H1 (cell line): ENCODE measurements around the gene ARCN1. TPM values are rescaled to one million over a fixed set of nuclear protein-coding genes. Genes with fewer than 3 reads are reported as not detected.

Experiments used
- CTCF ChIA-PET: fragments of 300-600 bp; sonication (Branson Sonifier 250); formaldehyde crosslinking; loops from one replicate; lab custom pipeline; 2021; ENCODE audit not compliant: partially characterized antibody; lab: Charles Lee
- POLR2A ChIA-PET: fragments of 300-600 bp; sonication (Branson Sonifier 250); formaldehyde crosslinking; loops from one replicate; lab custom pipeline; 2021; ENCODE audit warnings: inconsistent platforms; ENCODE audit not compliant: partially characterized antibody; lab: Charles Lee
- DNase-seq, 2 experiments: peaks; one replicate each; pipeline versions ENCODE4 v3.0.0 to v3.0.0-alpha.2; 2010 to 2022; ENCODE audit warnings: low spot score in 2 of 2, low read depth in 1 of 2, mixed read lengths in 1 of 2
- FAIRE-seq: peaks from 2 replicates; lab custom pipeline; 2011; peaks lifted over from hg19 to GRCh38; lab: Jason Lieb, UNC
- H2AFZ ChIP-seq: 2 replicates; pipeline ENCODE4 v1.8.1; 2012; ENCODE audit warnings: low read length, inconsistent platforms
- H2AK5ac ChIP-seq: 2 replicates; pipeline ENCODE4 v1.6.1; 2013; ENCODE audit warnings: low read depth, low read length
- H2BK120ac ChIP-seq: replicated peaks from 2 replicates; pipeline ENCODE3; 2013; ENCODE audit warnings: low read depth, low read length, inconsistent platforms
- H2BK12ac ChIP-seq: 2 replicates; pipeline ENCODE4 v1.6.1; 2013; ENCODE audit warnings: low read depth, low read length
- H2BK15ac ChIP-seq: 2 replicates; pipeline ENCODE4 v1.6.1; 2013; ENCODE audit warnings: low read length
- H2BK20ac ChIP-seq: 2 replicates; pipeline ENCODE4 v1.6.1; 2013; ENCODE audit warnings: low read length
- H2BK5ac ChIP-seq: 2 replicates; pipeline ENCODE4 v1.6.1; 2013; ENCODE audit warnings: low read depth, low read length
- H3K14ac ChIP-seq: 2 replicates; pipeline ENCODE4 v1.6.1; 2013; ENCODE audit warnings: inconsistent platforms; ENCODE audit not compliant: insufficient read length
- H3K18ac ChIP-seq: 2 replicates; pipeline ENCODE4 v1.6.1; 2013; ENCODE audit warnings: low read length; ENCODE audit errors: extremely low read depth
- H3K23ac ChIP-seq: 2 replicates; pipeline ENCODE4 v1.6.1; 2013; ENCODE audit warnings: inconsistent platforms; ENCODE audit not compliant: insufficient read length
- H3K23me2 ChIP-seq: 2 replicates; pipeline ENCODE4 v1.6.1; 2013; ENCODE audit warnings: low read depth, low read length
- H3K27ac ChIP-seq: 2 replicates; pipeline ENCODE4 v1.6.1; 2011; ENCODE audit warnings: low read depth, low read length, inconsistent platforms
- H3K27me3 ChIP-seq, 4 experiments: replicated peaks in 1 of 4; 1 replicate in 1 of 4; 2 replicates in 3 of 4; pipeline versions ENCODE4 v1.6.1 to v1.8.1; 2011 to 2013; ENCODE audit warnings: low read length in 3 of 4, mild to moderate bottlenecking in 3 of 4, inconsistent platforms in 2 of 4, mixed read lengths in 2 of 4, moderate library complexity in 1 of 4; ENCODE audit not compliant: control insufficient read depth in 3 of 4, insufficient read depth in 3 of 4; ENCODE audit errors: extremely low read depth in 1 of 4
- H3K36me3 ChIP-seq, 4 experiments: 2 replicates each; pipeline versions ENCODE4 v1.6.1 to v1.8.1; 2011 to 2013; ENCODE audit warnings: mild to moderate bottlenecking in 4 of 4, low read length in 3 of 4, moderate library complexity in 2 of 4, control low read depth in 1 of 4, inconsistent platforms in 1 of 4; ENCODE audit not compliant: insufficient read depth in 4 of 4, control insufficient read depth in 2 of 4
- H3K4ac ChIP-seq: replicated peaks from 2 replicates; pipeline ENCODE3; 2013; ENCODE audit warnings: low read length, low read depth, mixed read lengths, inconsistent platforms; ENCODE audit not compliant: insufficient read length
- H3K4me1 ChIP-seq, 4 experiments: replicated peaks in 1 of 4; 1 replicate in 1 of 4; 2 replicates in 3 of 4; pipeline versions ENCODE4 v1.6.1 to v1.8.1; 2011 to 2013; ENCODE audit warnings: low read length in 3 of 4, inconsistent platforms in 2 of 4, mixed read lengths in 1 of 4; ENCODE audit not compliant: insufficient read depth in 4 of 4, control insufficient read depth in 3 of 4
- H3K4me2 ChIP-seq, 2 experiments: 2 replicates each; pipeline versions ENCODE4 v1.6.1 to v1.8.1; 2011 to 2013; ENCODE audit warnings: low read depth in 2 of 2, low read length in 2 of 2, control low read depth in 1 of 2, inconsistent platforms in 1 of 2, mild to moderate bottlenecking in 1 of 2; ENCODE audit not compliant: insufficient read depth in 1 of 2
- H3K4me3 ChIP-seq, 4 experiments: fragments of 200-600, 300-600 bp in 1 of 4; sonication (generic), shearing (Covaris generic), sonication (Bioruptor Twin) in 1 of 4; 2 replicates each; pipeline versions ENCODE4 v1.5.1 to v1.8.1; 2011 to 2016; ENCODE audit warnings: low read length in 4 of 4, low read depth in 3 of 4, control low read depth in 2 of 4, inconsistent platforms in 2 of 4, mild to moderate bottlenecking in 2 of 4, mixed read lengths in 1 of 4, moderate library complexity in 1 of 4; ENCODE audit not compliant: insufficient read depth in 2 of 4; ENCODE audit errors: extremely low read depth in 1 of 4
- H3K56ac ChIP-seq: replicated peaks from 2 replicates; pipeline ENCODE3; 2013; ENCODE audit warnings: low read depth, mild to moderate bottlenecking, mixed read lengths, low read length, inconsistent platforms; ENCODE audit not compliant: insufficient read length
- H3K79me1 ChIP-seq: 2 replicates; pipeline ENCODE4 v1.6.1; 2013; ENCODE audit warnings: low read depth, low read length, control low read depth
- H3K79me2 ChIP-seq, 2 experiments: 2 replicates each; pipeline versions ENCODE4 v1.6.1 to v1.8.1; 2012 to 2013; ENCODE audit warnings: low read length in 2 of 2, mild to moderate bottlenecking in 2 of 2, inconsistent platforms in 1 of 2; ENCODE audit not compliant: insufficient read depth in 2 of 2, control insufficient read depth in 1 of 2
- H3K9ac ChIP-seq, 4 experiments: replicated peaks in 1 of 4; 1 replicate in 1 of 4; 2 replicates in 3 of 4; pipeline versions ENCODE4 v1.6.1 to v1.8.1; 2011 to 2013; ENCODE audit warnings: low read depth in 3 of 4, low read length in 3 of 4, control low read depth in 2 of 4, mild to moderate bottlenecking in 2 of 4, moderate library complexity in 2 of 4, inconsistent platforms in 1 of 4; ENCODE audit errors: extremely low read depth in 1 of 4
- H3K9me3 ChIP-seq, 2 experiments: 2 replicates each; pipeline versions ENCODE4 v1.6.1 to v1.8.1; 2012 to 2013; ENCODE audit warnings: mild to moderate bottlenecking in 2 of 2, moderate library complexity in 2 of 2, control low read depth in 1 of 2, inconsistent platforms in 1 of 2, low read depth in 1 of 2, low read length in 1 of 2, mixed read lengths in 1 of 2; ENCODE audit not compliant: insufficient read depth in 2 of 2
- H4K20me1 ChIP-seq, 2 experiments: replicated peaks in 1 of 2; 2 replicates each; pipeline versions ENCODE3 to v1.8.1; 2011 to 2013; ENCODE audit warnings: inconsistent platforms in 2 of 2, low read length in 2 of 2, mild to moderate bottlenecking in 1 of 2; ENCODE audit not compliant: insufficient read depth in 2 of 2, control insufficient read depth in 1 of 2
- H4K5ac ChIP-seq: 2 replicates; pipeline ENCODE4 v1.6.1; 2013; ENCODE audit warnings: low read length, low read depth, mixed read lengths, inconsistent platforms; ENCODE audit not compliant: insufficient read length
- H4K8ac ChIP-seq: 2 replicates; pipeline ENCODE4 v1.8.0; 2013; ENCODE audit warnings: mild to moderate bottlenecking, moderate library complexity, low read length, inconsistent platforms; ENCODE audit not compliant: insufficient read depth; ENCODE audit errors: extremely low read depth
- H4K91ac ChIP-seq: replicated peaks from 2 replicates; pipeline ENCODE3; 2013; ENCODE audit warnings: low read length, mixed read lengths, inconsistent platforms; ENCODE audit not compliant: insufficient read length
- ASH2L ChIP-seq: fragments of 200-600, 300-600 bp; sonication (generic); IDR thresholded peaks from one replicate; pipeline ENCODE4 v1.7.1; 2017; ENCODE audit warnings: low read length
- CBX8 ChIP-seq: fragments of 300-800, 300-1000 bp; sonication (generic); IDR thresholded peaks from 2 replicates; pipeline ENCODE4 v1.7.1; 2016; ENCODE audit warnings: low read depth, low read length, borderline replicate concordance
- EGR1 ChIP-seq: IDR thresholded peaks from 2 replicates; pipeline ENCODE4 v1.6.1; 2011; ENCODE audit warnings: low read depth, low read length, borderline replicate concordance
- SIRT6 ChIP-seq: IDR thresholded peaks from one replicate; pipeline ENCODE4 v1.7.1; 2012; ENCODE audit warnings: low read length, inconsistent platforms
- WGBS, 2 experiments: shearing (Covaris generic) in 1 of 2; methylation state at CpG; one replicate each; pipeline versions ENCODE4 v1.1.6 to v1.1.7; 2013 to 2015; ENCODE audit warnings: low lambda C conversion rate in 2 of 2, mixed read lengths in 2 of 2, inconsistent platforms in 1 of 2, low coverage in 1 of 2, missing lambda C conversion rate in 1 of 2; ENCODE audit not compliant: insufficient replicate concordance in 2 of 2, insufficient coverage in 1 of 2, insufficient read length in 1 of 2; ENCODE audit errors: extremely low coverage in 1 of 2, missing lambda C conversion rate in 1 of 2; 5-methylcytosine and 5-hydroxymethylcytosine counted together
- polyA plus RNA-seq, 7 experiments: library from polyadenylated mRNA; depleted of rRNA in 3 of 7; stranded (reverse) in 5 of 7; unstranded in 2 of 7; fragments of >200 nt in 5 of 7; fragments of 200-250 nt in 2 of 7; gene quantifications; 1 replicate in 5 of 7; 2 replicates in 1 of 7; 4 replicates in 1 of 7; pipeline versions ENCODE4 v1.2.1 to v1.2.3, GENCODE V29; 2011 to 2013; ENCODE audit warnings: missing spikeins in 2 of 7, mixed read lengths in 2 of 7
- total RNA-seq: library from RNA; stranded (reverse); fragmentation: NEBNext Ultra II Directional; extraction: Animal tissue kit (Norgen Biotek cat#: 25700); gene quantifications from 2 replicates; pipeline ENCODE4 v1.2.1, GENCODE V29; 2021
- TF ChIP-seq, protein P1 (sequence below): IDR thresholded peaks from 2 replicates; pipeline ENCODE4 v1.6.1; 2012; ENCODE audit warnings: inconsistent platforms

ARCN1 gene
- total and polyA plus RNA-seq, 2 of the 8 experiments (the other 6 are each of a cell fraction or from before 2014, with no cell fraction given): 132 to 146 TPM

DNA sequence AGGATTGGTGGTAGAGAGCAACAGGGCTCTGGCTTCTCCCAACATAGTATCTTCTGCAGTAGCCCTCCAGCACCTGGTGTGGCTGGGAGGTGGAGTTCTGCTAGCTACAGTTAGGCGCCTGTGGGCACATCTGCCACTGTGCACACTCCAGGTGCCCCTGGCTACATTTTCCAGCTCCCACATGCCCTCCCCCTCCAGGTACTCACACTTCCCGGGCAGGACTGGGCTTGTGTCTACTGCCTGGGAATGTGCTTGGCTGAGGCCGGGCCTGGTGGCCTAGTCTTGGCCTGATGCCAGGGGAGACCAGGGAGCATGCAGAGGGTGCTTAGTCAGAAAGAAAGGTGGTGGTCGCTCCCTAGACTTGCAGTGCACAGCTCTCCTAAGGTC lies 51.1 kb downstream of the ARCN1 start:
- H3K18ac ChIP-seq: no peak overlapping the region
- H2AK5ac ChIP-seq: 0 out of 2 replicates have a peak overlapping the region, but pooled peaks have one; percentile 24
- peaks cover 7% of the 10 kb centered on the region for H3K23me2 ChIP-seq
- H3K4me3 ChIP-seq: no peak overlapping the region
- H3K79me1 ChIP-seq: peaks cover 17% of the 10 kb centered on the region
- H3K56ac ChIP-seq: no peak overlapping the region
- no peaks in the 10 kb centered on the region for H3K9me3 ChIP-seq
- no peak overlapping the region; the same call in 1 of the 2 replicates for H2BK12ac ChIP-seq
- no peak overlapping the region for H3K27ac ChIP-seq
- H3K27me3 ChIP-seq: no peaks in the 10 kb centered on the region
- no peak overlapping the region for H3K9ac ChIP-seq
- WGBS, 2 experiments: 96% methylated on average over 4 of the region's 4 CpGs; no CpG with 5 or more reads in 1 of the 2 experiments
- H3K14ac ChIP-seq: no peak overlapping the region
- peaks cover 7 to 27% of the 10 kb centered on the region in 2 experiments; a peak in 2 of 4 replicates for H3K79me2 ChIP-seq
- no peak overlapping the region for H2BK120ac ChIP-seq
- 0 out of 2 replicates have a peak overlapping the region, but pooled peaks have one; percentile 3 for H2BK5ac ChIP-seq
- DNase-seq (no peak), FAIRE-seq (no peak)
- no peak overlapping the region for H4K91ac ChIP-seq
- no peak overlapping the region for H3K23ac ChIP-seq
- no peak overlapping the region for H4K5ac ChIP-seq
- TF ChIP-seq, protein P1, sequence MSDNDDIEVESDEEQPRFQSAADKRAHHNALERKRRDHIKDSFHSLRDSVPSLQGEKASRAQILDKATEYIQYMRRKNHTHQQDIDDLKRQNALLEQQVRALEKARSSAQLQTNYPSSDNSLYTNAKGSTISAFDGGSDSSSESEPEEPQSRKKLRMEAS: no peak
- TF ChIP-seq EGR1 (no peak), ASH2L (no peak), CBX8 (no peak), SIRT6 (no peak)
- peaks cover 0 to 5% of the 10 kb centered on the region in 2 experiments for H4K20me1 ChIP-seq
- no peak overlapping the region for H2BK15ac ChIP-seq
- ChIA-PET CTCF (interaction anchor here (0.9 to 10.4 kb wide), 6 partner anchors 11 to 53 kb away, joined by 3 to 155 read pairs (median 8); partner anchors contain the start of gene PHLDB1), POLR2A (interaction anchor here (0.6 to 28.7 kb wide), 6 partner anchors 11 to 415 kb away, joined by 3 to 574 read pairs (median 8); partner anchors contain the start of genes DDX6 and PHLDB1)
- no peak overlapping the region for H3K4ac ChIP-seq
- no peak overlapping the region for H4K8ac ChIP-seq
- no peak overlapping the region for H2BK20ac ChIP-seq
- peak overlapping the region; percentile 14 to 97; a peak in 2 of 4 replicates for H3K4me2 ChIP-seq
- H3K36me3 ChIP-seq: peaks cover 10 to 27% (median 18%) of the 10 kb centered on the region in 4 experiments
- H2AFZ ChIP-seq: no peak overlapping the region
- peaks cover 2 to 26% (median 23%) of the 10 kb centered on the region in 4 experiments for H3K4me1 ChIP-seq
